ENCODE measurements around the gene PTTG1IP. TPM values are rescaled to one million over a fixed set of nuclear protein-coding genes. Genes with fewer than 3 reads are reported as not detected.

PTTG1IP gene
- polyA plus RNA-seq, 1 donor (not counting 4 experiments of a cell fraction or from before 2014, with no cell fraction given): 132 TPM

DNA sequence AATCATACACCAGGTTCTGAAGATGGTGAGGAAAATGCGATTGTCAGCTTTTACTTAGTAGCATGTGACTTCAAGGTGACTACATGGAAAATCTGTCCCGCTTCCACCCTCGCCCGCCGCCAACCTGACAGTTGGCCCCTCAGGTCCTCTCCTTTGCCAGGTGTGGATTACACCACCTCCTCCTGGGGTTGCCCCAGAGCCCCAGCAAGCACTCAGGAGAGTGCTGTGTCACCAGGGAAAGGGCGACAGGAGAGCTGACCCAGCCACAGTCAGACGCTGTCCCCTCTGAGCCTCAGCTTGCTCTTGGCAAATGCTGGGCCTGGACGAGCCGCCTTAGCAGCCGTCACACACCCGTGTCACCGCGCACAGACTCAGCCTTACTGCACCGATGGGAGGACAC lies 17.9 kb downstream of the PTTG1IP start:
- dilution Hi-C loops (cut with MboI; ENCODE audit: extremely low pct_ligation_motif_present, low sequenced_read_pairs): no loop called here
- Histone ChIP-seq H3K4me1 (ENCODE audit: control insufficient read depth, extremely low read depth, insufficient read depth, low read length) (peaks cover 15% of the 10 kb centered on the region), H3K79me2 (ENCODE audit: control insufficient read depth, insufficient read depth, low read length) (peaks cover 36% of the 10 kb centered on the region), H3K36me3 (ENCODE audit: control insufficient read depth in 2 of 2, extremely low read depth in 1 of 2, insufficient read depth in 2 of 2, low read length in 2 of 2) (peaks cover 32 to 45% of the 10 kb centered on the region in 2 experiments), H4K20me1 (ENCODE audit: control insufficient read depth, extremely low read depth, insufficient read depth, low read length) (peaks cover 7% of the 10 kb centered on the region), H3K27me3 (ENCODE audit: control insufficient read depth, extremely low read depth, insufficient read depth, low read length) (no peaks in the 10 kb centered on the region), H3K4me3 (ENCODE audit: control insufficient read depth in 2 of 3, extremely low read depth in 1 of 3, insufficient read depth in 2 of 3, low read depth in 1 of 3, low read length in 3 of 3) (no peak overlapping the region), H3K9me1 (ENCODE audit: control insufficient read depth, extremely low read depth, insufficient read depth, low read length) (peaks cover 6% of the 10 kb centered on the region), H2AFZ (ENCODE audit: control insufficient read depth, low read length) (no peak overlapping the region), H3K9me3 (ENCODE audit: control insufficient read depth, low read depth, low read length) (no peaks in the 10 kb centered on the region), H3K27ac (ENCODE audit: control insufficient read depth, insufficient read depth, low read length) (no peak overlapping the region), H3K4me2 (ENCODE audit: control insufficient read depth, extremely low read depth, insufficient read depth, low read depth, low read length) (no peak overlapping the region), H3K9ac (ENCODE audit: control insufficient read depth, extremely low read depth, insufficient read depth, low read length) (no peak overlapping the region)
- TF ChIP-seq EZH2 (IDR thresholded peaks at IDR 0.05; ENCODE audit: low read length): no peak
- TF ChIP-seq, protein P1, sequence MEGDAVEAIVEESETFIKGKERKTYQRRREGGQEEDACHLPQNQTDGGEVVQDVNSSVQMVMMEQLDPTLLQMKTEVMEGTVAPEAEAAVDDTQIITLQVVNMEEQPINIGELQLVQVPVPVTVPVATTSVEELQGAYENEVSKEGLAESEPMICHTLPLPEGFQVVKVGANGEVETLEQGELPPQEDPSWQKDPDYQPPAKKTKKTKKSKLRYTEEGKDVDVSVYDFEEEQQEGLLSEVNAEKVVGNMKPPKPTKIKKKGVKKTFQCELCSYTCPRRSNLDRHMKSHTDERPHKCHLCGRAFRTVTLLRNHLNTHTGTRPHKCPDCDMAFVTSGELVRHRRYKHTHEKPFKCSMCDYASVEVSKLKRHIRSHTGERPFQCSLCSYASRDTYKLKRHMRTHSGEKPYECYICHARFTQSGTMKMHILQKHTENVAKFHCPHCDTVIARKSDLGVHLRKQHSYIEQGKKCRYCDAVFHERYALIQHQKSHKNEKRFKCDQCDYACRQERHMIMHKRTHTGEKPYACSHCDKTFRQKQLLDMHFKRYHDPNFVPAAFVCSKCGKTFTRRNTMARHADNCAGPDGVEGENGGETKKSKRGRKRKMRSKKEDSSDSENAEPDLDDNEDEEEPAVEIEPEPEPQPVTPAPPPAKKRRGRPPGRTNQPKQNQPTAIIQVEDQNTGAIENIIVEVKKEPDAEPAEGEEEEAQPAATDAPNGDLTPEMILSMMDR (optimal IDR thresholded peaks at IDR 0.05 in 1 of 3, IDR thresholded peaks at IDR 0.05 in 1 of 3, conservative IDR thresholded peaks at IDR 0.05 in 1 of 3; ENCODE audit: extremely low read depth in 1 of 3, insufficient read depth in 2 of 3, low read length in 3 of 3): no peak
- no peak for DNase-seq (ENCODE audit: low read depth, low spot score)
- FAIRE-seq: no peak

DNA sequence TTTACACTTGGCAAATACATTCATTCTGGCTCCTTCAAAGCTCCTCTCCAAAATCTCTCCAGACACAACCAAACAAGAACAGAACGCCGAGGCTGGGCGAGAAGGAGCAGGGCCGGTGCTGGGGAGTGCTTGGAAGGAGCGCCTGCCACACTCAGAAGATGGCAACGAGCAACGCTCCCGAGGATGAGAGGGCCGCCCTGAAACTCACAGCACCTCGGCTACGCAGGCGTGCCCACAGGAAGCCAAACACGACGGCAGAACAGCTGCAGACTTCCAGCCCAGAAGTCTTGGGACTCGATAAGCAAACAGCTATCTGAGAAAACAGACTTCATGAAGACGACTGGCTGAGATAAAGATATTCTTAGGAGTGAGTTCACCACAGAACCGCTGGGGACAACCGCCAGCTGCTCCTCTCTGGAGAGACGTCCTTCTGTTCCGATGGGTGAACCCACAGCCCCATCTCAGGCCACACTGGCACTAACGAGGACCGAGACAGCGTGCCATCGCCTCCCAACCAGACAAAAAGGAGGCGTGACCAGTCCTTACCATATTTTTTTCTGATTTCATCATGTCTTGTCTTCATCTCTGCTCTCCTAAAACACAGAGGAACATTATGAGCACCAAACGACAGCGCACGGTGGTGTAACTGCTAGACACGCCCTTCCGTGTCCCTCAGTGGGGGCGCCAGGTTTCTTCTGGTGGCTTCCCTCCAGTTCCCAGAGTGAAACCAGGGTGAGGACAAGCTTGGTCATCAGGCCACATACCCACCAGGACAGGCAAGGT lies 18.6 kb downstream of the PTTG1IP start:
- dilution Hi-C loops (cut with MboI; ENCODE audit: extremely low pct_ligation_motif_present, low sequenced_read_pairs): no loop called here
- Histone ChIP-seq H3K9me1 (ENCODE audit: control insufficient read depth, extremely low read depth, insufficient read depth, low read length) (peaks cover 6% of the 10 kb centered on the region), H3K36me3 (ENCODE audit: control insufficient read depth in 2 of 2, extremely low read depth in 1 of 2, insufficient read depth in 2 of 2, low read length in 2 of 2) (peaks cover 36 to 48% of the 10 kb centered on the region in 2 experiments), H3K4me2 (ENCODE audit: control insufficient read depth, extremely low read depth, insufficient read depth, low read depth, low read length) (no peak overlapping the region), H3K4me1 (ENCODE audit: control insufficient read depth, extremely low read depth, insufficient read depth, low read length) (peaks cover 15% of the 10 kb centered on the region), H3K79me2 (ENCODE audit: control insufficient read depth, insufficient read depth, low read length) (peaks cover 33% of the 10 kb centered on the region), H4K20me1 (ENCODE audit: control insufficient read depth, extremely low read depth, insufficient read depth, low read length) (peaks cover 7% of the 10 kb centered on the region), H3K4me3 (ENCODE audit: control insufficient read depth in 2 of 3, extremely low read depth in 1 of 3, insufficient read depth in 2 of 3, low read depth in 1 of 3, low read length in 3 of 3) (no peak overlapping the region), H3K27me3 (ENCODE audit: control insufficient read depth, extremely low read depth, insufficient read depth, low read length) (no peaks in the 10 kb centered on the region), H3K27ac (ENCODE audit: control insufficient read depth, insufficient read depth, low read length) (no peak overlapping the region), H3K9ac (ENCODE audit: control insufficient read depth, extremely low read depth, insufficient read depth, low read length) (no peak overlapping the region), H2AFZ (ENCODE audit: control insufficient read depth, low read length) (no peak overlapping the region), H3K9me3 (ENCODE audit: control insufficient read depth, low read depth, low read length) (no peaks in the 10 kb centered on the region)
- FAIRE-seq: no peak
- TF ChIP-seq EZH2 (IDR thresholded peaks at IDR 0.05; ENCODE audit: low read length): no peak
- TF ChIP-seq, protein P1 (optimal IDR thresholded peaks at IDR 0.05 in 1 of 3, IDR thresholded peaks at IDR 0.05 in 1 of 3, conservative IDR thresholded peaks at IDR 0.05 in 1 of 3; ENCODE audit: extremely low read depth in 1 of 3, insufficient read depth in 2 of 3, low read length in 3 of 3): no peak
- DNase-seq (ENCODE audit: low read depth, low spot score): no peak
